GM19438 (cell line): ENCODE results near the gene FBF1.
A peak's percentile ranks its signal among the peaks of the same experiment; 100 is the strongest.
"Not testable (repeated sequence)": the region's sequence is repeated elsewhere in the genome, so short reads cannot be mapped to it uniquely, and the experiment has no call there.

Experiments used
- ATAC-seq: cut with Tn5 transposase; IDR thresholded peaks from one replicate; pipeline ENCODE4 v1.9.1; 2021; ENCODE audit warnings: low read depth; ENCODE audit not compliant: unreplicated experiment

FBF1 gene

GRCh38 chr17:75897160-75898019 is 43.5 kb downstream of the FBF1 start:
- no peak for ATAC-seq

DNA sequence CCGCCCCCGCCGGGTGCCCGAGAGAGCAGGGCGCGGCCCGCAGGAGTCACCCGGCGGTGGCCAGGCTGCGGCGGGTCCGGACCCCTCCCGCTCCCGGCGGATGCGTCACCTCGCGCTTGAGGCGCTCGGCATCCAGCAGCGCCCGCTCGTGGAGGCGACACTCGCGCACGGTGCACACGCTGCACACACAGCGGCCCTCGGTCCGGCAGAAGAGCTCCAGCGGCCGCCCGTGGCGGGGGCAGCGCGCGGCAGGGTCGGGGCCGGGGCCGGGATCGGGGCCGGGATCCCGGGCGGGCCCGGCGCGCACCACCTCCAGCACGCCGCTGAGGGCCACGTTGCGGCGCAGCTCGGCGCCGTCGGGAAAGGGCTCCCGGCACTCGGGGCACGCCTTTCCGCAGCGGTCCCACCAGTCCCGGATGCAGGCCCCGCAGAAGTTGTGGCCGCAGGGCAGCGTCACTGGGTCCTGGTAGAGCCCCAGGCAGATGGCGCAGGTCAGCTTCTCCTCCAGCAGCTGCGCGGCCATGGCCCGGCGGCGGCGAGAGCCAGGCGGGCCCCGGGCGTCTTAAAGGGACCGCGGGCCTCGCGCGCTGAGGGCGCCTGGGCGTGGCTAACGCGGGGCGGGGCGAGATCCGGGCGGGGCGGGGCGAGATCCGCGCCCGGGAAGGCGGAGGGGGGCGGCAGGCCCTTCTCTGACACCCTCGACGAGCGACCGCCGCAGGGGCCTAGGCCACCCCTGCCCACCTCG is 44.3 kb downstream of the FBF1 start, which contains the start of gene TRIM65:
TRIM65 (minus strand) TSS at position 537 of the 745 bp plus-strand sequence; CDS start at position 523, 14 bp downstream.
- peak; percentile 55 for ATAC-seq

- ATAC-seq = no peak
Measured at GRCh38 chr17:75895370-75896155, 45.3 kb downstream of the FBF1 start.

DNA sequence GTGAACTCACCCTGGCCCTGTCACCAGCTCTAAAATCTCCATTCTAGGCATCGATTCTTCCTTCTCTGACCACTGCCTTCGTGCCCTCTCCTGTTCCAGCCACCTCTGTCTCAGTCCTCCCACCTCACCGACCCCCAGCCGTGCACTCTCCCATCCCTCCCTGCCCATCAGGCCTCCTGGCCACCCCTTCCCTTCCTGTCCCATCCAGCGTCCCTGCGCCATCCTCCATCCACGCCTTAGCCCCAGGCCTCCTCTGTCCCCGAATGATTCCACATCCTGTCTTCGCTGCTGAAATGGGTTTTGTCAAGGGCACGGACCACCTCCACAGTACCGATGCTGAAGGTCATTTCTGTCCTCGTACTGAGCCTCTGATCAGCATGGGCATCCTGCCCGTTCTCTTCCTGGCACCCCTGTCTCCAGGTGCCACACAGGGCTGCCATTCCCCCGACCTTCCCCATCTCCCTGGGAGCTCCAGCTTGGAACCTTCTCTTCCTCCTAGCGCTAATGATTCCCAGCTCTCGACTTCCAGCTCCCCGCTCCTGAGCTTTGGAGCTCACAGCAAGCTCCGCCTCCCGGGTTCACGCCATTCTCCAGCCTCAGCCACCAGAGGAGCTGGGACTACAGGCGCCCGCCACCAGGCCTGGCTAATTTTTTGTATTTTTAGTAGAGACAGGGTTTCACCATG is 46.7 kb downstream of the FBF1 start:
- no peak for ATAC-seq

DNA sequence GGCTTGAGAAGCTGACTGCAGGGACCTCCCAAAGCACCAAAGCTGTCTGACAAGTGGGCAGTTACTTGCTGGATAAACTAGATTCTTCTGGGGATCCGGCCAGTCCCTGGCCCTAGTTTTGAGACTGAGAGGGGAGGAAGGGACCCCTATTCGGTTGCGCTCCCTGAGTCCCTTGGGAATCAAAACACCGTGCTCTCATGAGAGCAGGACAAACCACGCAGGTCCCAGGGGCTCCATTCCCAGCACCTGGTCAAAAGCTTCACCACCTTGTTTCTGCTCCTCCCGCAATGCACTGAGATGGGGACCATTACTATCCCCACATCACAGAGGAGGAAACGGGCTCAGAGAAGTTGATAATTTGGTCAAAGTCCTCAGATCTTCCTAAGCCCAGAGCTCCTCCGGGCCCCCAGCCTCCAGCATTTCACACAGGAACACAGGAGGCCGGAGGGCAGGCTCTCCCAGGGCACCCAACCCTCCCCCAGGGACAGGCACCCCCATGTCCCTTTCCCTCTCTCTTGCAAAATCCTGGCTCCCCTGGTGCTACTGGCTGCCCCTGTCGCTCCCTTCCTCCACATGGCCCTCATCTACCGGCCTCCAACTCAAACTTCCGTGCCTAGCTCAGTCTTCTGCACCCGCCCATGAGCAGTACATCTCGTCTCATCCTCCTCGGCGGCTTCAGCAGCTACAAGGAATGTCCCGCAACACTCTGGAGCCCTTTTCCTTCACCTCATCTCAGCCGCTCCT is 47.4 kb downstream of the FBF1 start:
- no peak for ATAC-seq

DNA sequence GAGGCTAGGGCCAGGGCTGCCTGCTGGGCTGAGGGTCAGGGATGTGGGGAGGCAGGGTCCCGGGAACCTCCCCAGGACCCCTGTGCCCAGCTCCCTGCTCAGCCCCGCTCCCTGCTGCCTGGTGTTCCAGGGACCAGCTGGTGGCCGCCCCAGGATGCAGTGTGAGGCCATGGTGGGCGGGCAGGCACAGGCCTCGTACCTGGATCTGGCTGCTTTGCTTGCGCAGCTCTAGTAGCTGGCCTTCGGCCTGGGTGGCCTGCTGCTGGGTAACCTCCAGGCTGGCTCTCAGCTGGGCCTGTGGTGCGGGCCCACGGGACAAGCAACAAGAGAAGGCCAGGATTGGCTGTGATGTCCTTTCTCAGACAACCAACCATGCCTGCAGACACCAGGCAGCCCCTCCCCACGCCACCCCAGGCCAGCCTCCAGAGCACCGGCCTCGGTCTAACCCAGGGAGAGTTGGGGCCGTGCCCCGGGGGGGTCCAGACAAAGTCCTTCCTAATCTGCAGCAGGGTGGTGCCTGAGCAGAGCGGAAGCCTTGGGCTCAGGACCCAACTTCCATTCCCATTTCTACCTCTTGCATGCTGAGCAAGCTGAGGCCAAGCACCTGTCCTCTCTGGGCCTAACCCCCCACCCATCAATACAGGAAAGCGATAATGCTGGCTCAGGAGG is 48.2 kb downstream of the FBF1 start:
- no peak for ATAC-seq

GRCh38 chr17:75891605-75892555 is 49.0 kb downstream of the FBF1 start:
- ATAC-seq = no peak

DNA sequence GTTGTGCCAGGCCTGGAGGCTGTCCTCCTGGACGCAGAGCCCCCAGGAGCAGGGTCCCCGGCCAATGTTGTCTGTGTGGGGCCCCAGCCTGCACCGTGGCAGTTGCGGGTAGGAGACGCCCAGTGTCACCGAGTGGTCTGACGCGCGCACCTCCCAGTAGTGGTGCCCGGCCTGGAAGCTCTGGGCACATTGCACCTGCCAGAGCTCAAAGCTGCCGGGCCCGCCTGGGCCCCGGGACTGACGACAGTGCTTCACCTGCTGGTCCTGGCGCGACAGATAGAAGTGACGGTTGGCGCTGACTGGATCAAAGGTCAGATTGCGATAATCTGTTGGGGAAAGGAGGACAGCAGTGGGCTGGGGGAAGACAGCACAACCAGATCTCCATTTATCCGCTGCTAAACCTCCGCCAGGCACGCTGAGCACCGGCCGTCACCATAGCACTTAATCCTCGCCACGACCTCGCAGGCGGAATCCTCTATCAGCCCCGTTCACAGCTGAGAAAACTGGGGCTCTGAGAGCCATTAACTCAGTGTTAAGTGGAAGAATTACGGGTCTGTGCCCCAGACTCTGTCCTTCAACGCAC is 49.7 kb downstream of the FBF1 start:
- ATAC-seq = no peak

DNA sequence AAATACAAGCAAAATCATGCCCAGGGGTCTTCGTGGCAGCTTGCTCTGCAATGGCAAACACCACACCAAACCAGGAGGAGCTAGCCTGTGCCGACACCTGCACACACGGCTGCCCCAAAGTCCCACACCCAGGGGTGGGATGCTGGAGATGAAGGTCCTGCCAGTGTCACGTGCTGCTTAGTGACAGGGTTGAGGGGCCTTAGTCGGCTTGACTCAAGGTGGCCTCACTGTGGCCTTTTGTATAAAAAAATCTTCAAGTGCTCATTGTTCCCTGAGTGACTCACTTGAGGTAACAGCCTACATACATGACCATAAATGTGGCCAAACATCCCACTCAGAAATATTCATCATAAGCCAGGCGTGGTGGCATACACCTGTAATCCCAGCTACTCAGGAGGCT is 51.4 kb downstream of the FBF1 start:
- no peak for ATAC-seq

- ATAC-seq = no peak
Measured at GRCh38 chr17:75888484-75888883, 52.4 kb downstream of the FBF1 start.

GRCh38 chr17:75885860-75886259 is 55.0 kb downstream of the FBF1 start:
- ATAC-seq = not testable (repeated sequence)

DNA sequence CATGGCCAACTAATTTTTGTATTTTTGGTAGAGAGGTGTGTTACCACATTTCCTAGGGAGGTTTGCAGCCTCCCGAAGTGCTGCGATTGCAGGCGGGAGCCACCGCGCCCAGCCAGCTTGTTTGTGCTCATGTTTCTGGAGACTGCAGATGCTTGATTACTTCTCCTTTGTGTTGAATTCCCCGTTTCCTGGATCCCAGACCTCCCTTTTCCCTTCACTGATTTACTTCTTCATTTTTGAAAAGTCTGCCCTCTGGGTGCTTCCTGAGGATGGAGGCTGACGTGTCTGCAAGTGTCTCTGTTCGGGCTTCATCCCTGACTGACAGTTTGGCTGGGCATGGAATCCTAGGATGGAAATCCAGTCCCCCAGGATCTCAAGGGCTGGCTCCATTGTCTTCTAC is 55.4 kb downstream of the FBF1 start:
- no peak for ATAC-seq

- ATAC-seq = no peak
Measured at GRCh38 chr17:75881678-75882454, 59.0 kb downstream of the FBF1 start.

DNA sequence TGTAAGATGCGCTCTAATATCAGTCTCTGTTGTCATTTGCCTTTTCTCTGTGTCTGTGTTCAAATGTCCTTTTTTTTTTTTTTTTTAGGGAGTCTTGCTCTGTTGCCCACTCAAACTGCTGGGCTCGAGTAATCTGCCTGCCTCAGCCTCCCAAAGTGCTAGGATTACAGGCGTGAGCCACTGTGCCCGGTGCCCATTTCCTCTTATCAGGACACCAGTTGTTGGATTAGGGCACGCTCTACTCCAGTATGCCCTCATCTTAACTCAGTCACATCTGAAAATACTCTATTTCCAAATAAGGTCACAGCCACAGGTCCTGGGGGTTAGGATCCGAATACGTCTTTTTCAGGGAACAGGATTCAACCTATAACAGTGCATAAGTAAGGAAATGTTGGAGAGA is 60.6 kb downstream of the FBF1 start:
- ATAC-seq = no peak

GRCh38 chr17:75878174-75878998 is 62.5 kb downstream of the FBF1 start, which contains the start of gene TRIM47:
Gene TRIM47, minus strand, starts transcription at chr17:75878581. Its CDS starts 33 bp downstream, at chr17:75878548.
- peak; percentile 17 for ATAC-seq

GRCh38 chr17:75877752-75878173 is 63.1 kb downstream of the FBF1 start:
- ATAC-seq = peak; percentile 49
